Measurements from ENCODE around the gene TLE4. TPM values are rescaled to one million over a fixed set of nuclear protein-coding genes. Genes with fewer than 3 reads are reported as not detected.

The TLE4 gene
- total and polyA plus RNA-seq, 10 of the 15 experiments (the other 5 are each of a cell fraction or from before 2014, with no cell fraction given), result 5.3 to 53.3 (median 23.3) TPM

GRCh38 chr9:79693750-79694149, 122.0 kb downstream of the TLE4 start:
- H3K9me3 ChIP-seq (replicated peaks; ENCODE audit: control insufficient read depth, insufficient read depth, low read length), result no peaks in the 10 kb centered on the region
- FAIRE-seq (no peak), ATAC-seq (no peak), DNase-seq (ENCODE audit: low read depth, low spot score) (no peak)
- ChIA-PET RAD21 (ENCODE audit: unreplicated experiment) (interaction anchor here (0.8 to 2.3 kb wide), 3 partner anchors 23 to 122 kb away, joined by 3 to 8 read pairs (median 4); partner anchors contain the start of gene TLE4), POLR2A (interaction anchor here (1.2 kb wide), 1 partner anchor 10 kb away, joined by 3 read pairs; no protein-coding TSS in a partner anchor), CTCF (interaction anchor here (1.3 kb wide), 1 partner anchor 10 kb away, joined by 3 read pairs; no protein-coding TSS in a partner anchor), SMC1A (ENCODE audit: uncharacterized antibody, unreplicated experiment) (interaction anchor here (1.7 to 3.5 kb wide), 2 partner anchors 20 to 46 kb away, joined by 5 to 9 read pairs; no protein-coding TSS in a partner anchor)
- in situ Hi-C loops (cut with MboI), result no loop called here
- H3K4me3 ChIP-seq, result no peak overlapping the region
- no peaks in the 10 kb centered on the region for H3K79me2 ChIP-seq (ENCODE audit: control insufficient read depth, insufficient read depth, low read length)
- BruUV-seq (replicated peaks), result no TSS peak
- no peak overlapping the region for H3K27ac ChIP-seq (ENCODE audit: control insufficient read depth, insufficient read depth)
- H3K9ac ChIP-seq (ENCODE audit: control insufficient read depth, insufficient read depth, low read length), result no peak overlapping the region
- no peaks in the 10 kb centered on the region for H4K20me1 ChIP-seq (ENCODE audit: control insufficient read depth, insufficient read depth)
- 99% methylated on average over 5 of the region's 5 CpGs for WGBS (ENCODE audit: insufficient coverage, insufficient replicate concordance, low lambda C conversion rate, missing lambda C conversion rate)
- H3K36me3 ChIP-seq (ENCODE audit: control insufficient read depth in 2 of 2, insufficient read depth in 2 of 2, low read length in 1 of 2), result no peaks in the 10 kb centered on the region
- TF ChIP-seq CREM (IDR thresholded peaks at IDR 0.05; ENCODE audit: low read depth) (no peak), CBX5 (IDR thresholded peaks at IDR 0.05; ENCODE audit: low read depth) (no peak), CEBPZ (IDR thresholded peaks at IDR 0.05; ENCODE audit: low read depth, low read length) (no peak), KLF5 (IDR thresholded peaks at IDR 0.05; ENCODE audit: partially characterized antibody) (no peak), LARP7 (IDR thresholded peaks at IDR 0.05) (no peak), ZBTB11 (CRISPR knock-in tag; IDR thresholded peaks at IDR 0.05) (no peak), ZZZ3 (IDR thresholded peaks at IDR 0.05; ENCODE audit: control insufficient read depth, insufficient read length, low read depth) (no peak), POU2F2 (IDR thresholded peaks at IDR 0.05; ENCODE audit: borderline replicate concordance, low read depth, low read length) (no peak), STAT3 (IDR thresholded peaks at IDR 0.05; ENCODE audit: low read depth, low read length) (no peak)
- H3K27me3 ChIP-seq (replicated peaks in 1 of 2; ENCODE audit: control insufficient read depth in 2 of 2, insufficient read depth in 2 of 2, low read length in 1 of 2), result no peaks in the 10 kb centered on the region
- intact Hi-C loops (cut with micrococcal nuclease; ENCODE audit: unreplicated experiment), result no loop called here
- no peak overlapping the region for H3K4me2 ChIP-seq (ENCODE audit: control insufficient read depth, insufficient read depth)
- no peak overlapping the region for H2AFZ ChIP-seq (ENCODE audit: control insufficient read depth, low read depth, low read length)
- H3K4me1 ChIP-seq (ENCODE audit: control insufficient read depth, insufficient read depth, low read length), result no peaks in the 10 kb centered on the region
